GM18873 (cell line): Measurements from ENCODE around the gene SLAMF7.

Experiments
- ATAC-seq: cut with Tn5 transposase; IDR thresholded peaks from one replicate; pipeline ENCODE4 v1.9.1; 2021; ENCODE audit warnings: mild to moderate bottlenecking, moderate library complexity, moderate number of reproducible peaks; ENCODE audit not compliant: unreplicated experiment, low FRiP score

SLAMF7 gene

GRCh38 chr1:160799641-160800040, 60.6 kb downstream of the SLAMF7 start:
- no peak for ATAC-seq

- no peak for ATAC-seq
Measured at GRCh38 chr1:160800142-160800541, 61.1 kb downstream of the SLAMF7 start.

GRCh38 chr1:160800645-160801408, 61.8 kb downstream of the SLAMF7 start:
- ATAC-seq, result no peak

GRCh38 chr1:160801836-160802580, 63.0 kb downstream of the SLAMF7 start:
- no peak for ATAC-seq
